ENCODE data around the gene PRKCZ. TPM values are rescaled to one million over a fixed set of nuclear protein-coding genes. Genes with fewer than 3 reads are reported as not detected.
A peak's percentile ranks its signal among the peaks of the same experiment; 100 is the strongest.

The PRKCZ gene
- total and polyA plus RNA-seq, 2 of the 4 experiments (the other 2 are of a cell fraction), result 2.0 to 3.5 TPM

DNA sequence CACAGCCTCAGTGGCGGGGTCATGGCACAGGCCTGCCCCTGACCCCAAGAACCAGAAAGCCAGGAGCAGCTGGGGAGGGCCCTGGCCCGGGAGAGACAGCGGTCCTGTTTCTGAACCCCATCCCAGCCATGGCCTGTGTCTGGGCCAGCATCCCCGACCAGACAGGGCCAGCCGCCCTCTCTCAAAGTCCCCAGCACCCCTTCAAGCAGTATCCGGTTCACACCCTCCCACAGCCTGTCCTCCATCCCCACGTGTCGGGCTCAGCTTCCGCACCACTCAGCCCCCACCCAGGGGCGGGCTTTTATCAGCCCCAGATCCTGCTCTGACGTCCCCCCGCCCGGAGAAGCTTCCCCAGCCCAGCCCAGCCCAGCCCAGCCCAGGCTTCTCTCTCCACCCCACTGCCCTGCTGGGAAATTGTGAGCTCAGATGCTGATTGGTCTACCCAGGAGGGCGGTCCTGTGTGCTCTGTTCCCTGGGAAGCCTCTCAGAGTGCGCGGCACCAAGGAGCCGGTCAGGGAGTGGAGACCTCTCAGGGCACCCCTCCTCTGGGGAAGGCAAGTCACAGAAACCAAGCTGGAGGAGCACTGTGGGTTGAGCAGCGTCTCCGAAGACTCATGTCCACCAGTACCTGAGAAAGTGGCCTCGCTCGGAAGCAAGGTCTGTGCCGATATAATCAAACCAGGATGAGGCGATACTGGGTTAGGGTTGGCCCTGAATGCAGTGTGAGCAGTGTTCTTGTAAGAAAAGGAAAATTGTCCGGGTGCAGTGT, 149.0 kb downstream of the PRKCZ start:
- peak overlapping the region; percentile 21 for H2BK120ac ChIP-seq (ENCODE audit: low read depth, low read length)
- H3K9me1 ChIP-seq (ENCODE audit: insufficient read depth, low read length), result no peaks in the 10 kb centered on the region
- peak overlapping the region; percentile 89 for H3K14ac ChIP-seq (replicated peaks; ENCODE audit: low read depth, low read length)
- H3K36me3 ChIP-seq (ENCODE audit: control insufficient read depth, insufficient read depth, low read length), result no peaks in the 10 kb centered on the region
- no peaks in the 10 kb centered on the region for H3K9me3 ChIP-seq (ENCODE audit: control insufficient read depth, insufficient read depth, low read length)
- H3K56ac ChIP-seq (ENCODE audit: extremely low read depth, insufficient read depth, low read length), result peak overlapping the region; percentile 75
- peak overlapping the region; percentile 81 for H3K4me3 ChIP-seq (ENCODE audit: insufficient read depth, low read depth, low read length)
- CTCF ChIA-PET, result interaction anchor here (1.2 to 2.0 kb wide), 2 partner anchors 26 to 182 kb away, joined by 5 read pairs; no protein-coding TSS in a partner anchor
- peak overlapping the region; percentile 85 for H4K91ac ChIP-seq (ENCODE audit: insufficient read depth, low read depth, low read length)
- H2AK9ac ChIP-seq (replicated peaks; ENCODE audit: low read depth, low read length, poor library complexity), result peak overlapping the region; percentile 94
- H3K23ac ChIP-seq (ENCODE audit: low read depth, low read length), result peak overlapping the region; percentile 54
- H3K4me2 ChIP-seq (ENCODE audit: low read depth, low read length), result peak overlapping the region; percentile 99
- peaks cover 7% of the 10 kb centered on the region for H3K4me1 ChIP-seq (ENCODE audit: control insufficient read depth, insufficient read depth, low read length)
- peak; percentile 85 for ATAC-seq (ENCODE audit: low read depth)
- no peaks in the 10 kb centered on the region for H3K27me3 ChIP-seq (ENCODE audit: control insufficient read depth, insufficient read depth, low read length)
- dilution Hi-C loops (cut with HindIII; ENCODE audit: low sequenced_read_pairs, unreplicated experiment), result no loop called here
- no peaks in the 10 kb centered on the region for H4K20me1 ChIP-seq (ENCODE audit: insufficient read depth, low read length)
- H3K18ac ChIP-seq (ENCODE audit: low read depth, low read length), result peak overlapping the region; percentile 38
- intact Hi-C loops (cut with micrococcal nuclease), result loop anchor here (1.0 to 5.0 kb wide), 3 partner anchors 31 to 182 kb away; no protein-coding TSS in a partner anchor
- H2AK5ac ChIP-seq (ENCODE audit: low read depth, low read length), result peak overlapping the region; percentile 89
- peak overlapping the region; percentile 83 for H3K4ac ChIP-seq (ENCODE audit: low read depth, low read length)
- H3K79me1 ChIP-seq (ENCODE audit: low read depth in 1 of 2, low read length in 2 of 2), result peaks cover 11 to 33% of the 10 kb centered on the region in 2 experiments
- H2BK5ac ChIP-seq (ENCODE audit: low read depth, low read length, poor library complexity, severe bottlenecking), result peak overlapping the region; percentile 42
- in situ Hi-C loops (cut with MboI; ENCODE audit: low sequenced_read_pairs), result loop anchor here (5.0 to 25.0 kb wide), 2 partner anchors 33 to 338 kb away; partner anchors contain the start of genes HES5 and PANK4
- peak overlapping the region; percentile 89 for H4K5ac ChIP-seq (ENCODE audit: low read depth, low read length)
- no TSS peak for BruUV-seq (replicated peaks)
- peak overlapping the region; percentile 97 for H2AFZ ChIP-seq (replicated peaks; ENCODE audit: low read length, poor library complexity)
- peak overlapping the region; percentile 52 for H3K27ac ChIP-seq (ENCODE audit: insufficient read depth, low read length)
- peak overlapping the region; percentile 88 for H3K9ac ChIP-seq (ENCODE audit: low read depth, low read length)
- WGBS, 2 experiments (ENCODE audit: extremely low coverage in 2 of 2, insufficient read length in 1 of 2), result 17% methylated on average over 12 of the region's 24 CpGs; no CpG with 5 or more reads in 1 of the 2 experiments
- H2BK20ac ChIP-seq (ENCODE audit: low read depth, low read length), result no peak overlapping the region
- H4K8ac ChIP-seq (ENCODE audit: low read depth in 2 of 2, low read length in 2 of 2), result peak overlapping the region; percentile 80 to 81
- H2BK15ac ChIP-seq (ENCODE audit: low read depth, low read length), result 0 out of 3 replicates have a peak overlapping the region, but pooled peaks have one; percentile 26
- DNase-seq, result peak; percentile 85
- POLR2A ChIA-PET (ENCODE audit: unreplicated experiment), result interaction anchor here (1.1 kb wide), 1 partner anchor 183 kb away, joined by 3 read pairs; no protein-coding TSS in a partner anchor
- TF ChIP-seq, protein P1, sequence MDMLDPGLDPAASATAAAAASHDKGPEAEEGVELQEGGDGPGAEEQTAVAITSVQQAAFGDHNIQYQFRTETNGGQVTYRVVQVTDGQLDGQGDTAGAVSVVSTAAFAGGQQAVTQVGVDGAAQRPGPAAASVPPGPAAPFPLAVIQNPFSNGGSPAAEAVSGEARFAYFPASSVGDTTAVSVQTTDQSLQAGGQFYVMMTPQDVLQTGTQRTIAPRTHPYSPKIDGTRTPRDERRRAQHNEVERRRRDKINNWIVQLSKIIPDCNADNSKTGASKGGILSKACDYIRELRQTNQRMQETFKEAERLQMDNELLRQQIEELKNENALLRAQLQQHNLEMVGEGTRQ (IDR thresholded peaks at IDR 0.05; ENCODE audit: low read depth, low read length), result peak; percentile 63
- TF ChIP-seq MAZ (IDR thresholded peaks at IDR 0.05; ENCODE audit: borderline replicate concordance, low read depth, low read length) (peak; percentile 86), MAFK (IDR thresholded peaks at IDR 0.05; ENCODE audit: low read depth, low read length) (no peak), BHLHE40 (IDR thresholded peaks at IDR 0.05; ENCODE audit: low read depth, low read length) (no peak), RFX5 (IDR thresholded peaks at IDR 0.05; ENCODE audit: low read depth, low read length) (no peak), RCOR1 (IDR thresholded peaks at IDR 0.05; ENCODE audit: insufficient replicate concordance, low read length) (no peak), SMC3 (IDR thresholded peaks at IDR 0.05; ENCODE audit: low read depth, low read length) (no peak), MXI1 (IDR thresholded peaks at IDR 0.05; ENCODE audit: borderline replicate concordance, low read depth, low read length) (0 out of 2 replicates have a peak, but pooled peaks have one; percentile 42), FOS (IDR thresholded peaks at IDR 0.05; ENCODE audit: low read depth, low read length) (no peak), POLR2A (IDR thresholded peaks at IDR 0.05; ENCODE audit: low read depth, low read length) (peak; percentile 73), NFE2L2 (IDR thresholded peaks at IDR 0.05; ENCODE audit: low read depth, low read length) (no peak)
- TF ChIP-seq, protein P2, sequence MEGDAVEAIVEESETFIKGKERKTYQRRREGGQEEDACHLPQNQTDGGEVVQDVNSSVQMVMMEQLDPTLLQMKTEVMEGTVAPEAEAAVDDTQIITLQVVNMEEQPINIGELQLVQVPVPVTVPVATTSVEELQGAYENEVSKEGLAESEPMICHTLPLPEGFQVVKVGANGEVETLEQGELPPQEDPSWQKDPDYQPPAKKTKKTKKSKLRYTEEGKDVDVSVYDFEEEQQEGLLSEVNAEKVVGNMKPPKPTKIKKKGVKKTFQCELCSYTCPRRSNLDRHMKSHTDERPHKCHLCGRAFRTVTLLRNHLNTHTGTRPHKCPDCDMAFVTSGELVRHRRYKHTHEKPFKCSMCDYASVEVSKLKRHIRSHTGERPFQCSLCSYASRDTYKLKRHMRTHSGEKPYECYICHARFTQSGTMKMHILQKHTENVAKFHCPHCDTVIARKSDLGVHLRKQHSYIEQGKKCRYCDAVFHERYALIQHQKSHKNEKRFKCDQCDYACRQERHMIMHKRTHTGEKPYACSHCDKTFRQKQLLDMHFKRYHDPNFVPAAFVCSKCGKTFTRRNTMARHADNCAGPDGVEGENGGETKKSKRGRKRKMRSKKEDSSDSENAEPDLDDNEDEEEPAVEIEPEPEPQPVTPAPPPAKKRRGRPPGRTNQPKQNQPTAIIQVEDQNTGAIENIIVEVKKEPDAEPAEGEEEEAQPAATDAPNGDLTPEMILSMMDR (conservative IDR thresholded peaks at IDR 0.05; ENCODE audit: low read depth, low read length), result peak; percentile 16; the same call in 1 of the 2 replicates
- TF ChIP-seq, protein P3, sequence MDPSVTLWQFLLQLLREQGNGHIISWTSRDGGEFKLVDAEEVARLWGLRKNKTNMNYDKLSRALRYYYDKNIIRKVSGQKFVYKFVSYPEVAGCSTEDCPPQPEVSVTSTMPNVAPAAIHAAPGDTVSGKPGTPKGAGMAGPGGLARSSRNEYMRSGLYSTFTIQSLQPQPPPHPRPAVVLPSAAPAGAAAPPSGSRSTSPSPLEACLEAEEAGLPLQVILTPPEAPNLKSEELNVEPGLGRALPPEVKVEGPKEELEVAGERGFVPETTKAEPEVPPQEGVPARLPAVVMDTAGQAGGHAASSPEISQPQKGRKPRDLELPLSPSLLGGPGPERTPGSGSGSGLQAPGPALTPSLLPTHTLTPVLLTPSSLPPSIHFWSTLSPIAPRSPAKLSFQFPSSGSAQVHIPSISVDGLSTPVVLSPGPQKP (IDR thresholded peaks at IDR 0.05; ENCODE audit: borderline replicate concordance, low read depth, low read length), result no peak
